Upper lobe of right lung (tissue), 1 donor: ENCODE data around the gene WDR53. TPM values are rescaled to one million over a fixed set of nuclear protein-coding genes. Genes with fewer than 3 reads are reported as not detected.
"Not testable (repeated sequence)": the region's sequence is repeated elsewhere in the genome, so short reads cannot be mapped to it uniquely, and the experiment has no call there.

Experiments
- ATAC-seq: fragments of 200-7000 bp; cut with Tn5 transposase; one replicate; pipeline ENCODE4 v1.9.1; 2020; ENCODE audit warnings: mild to moderate bottlenecking, moderate library complexity
- DNase-seq: peaks from one replicate; pipeline ENCODE4 v3.0.0-alpha.2; 2020
- H3K27ac ChIP-seq: fragments of 200-600 bp; one replicate; pipeline ENCODE4 v1.8.0; 2022
- H3K27me3 ChIP-seq: fragments of 200-600 bp; one replicate; pipeline ENCODE4 v1.8.0; 2022; ENCODE audit warnings: mild to moderate bottlenecking
- H3K36me3 ChIP-seq: fragments of 200-600 bp; one replicate; pipeline ENCODE4 v1.8.0; 2022
- H3K4me1 ChIP-seq: fragments of 200-600 bp; one replicate; pipeline ENCODE4 v1.8.0; 2022
- H3K4me3 ChIP-seq: fragments of 200-600 bp; one replicate; pipeline ENCODE4 v1.8.0; 2022; ENCODE audit warnings: mild to moderate bottlenecking
- H3K9me3 ChIP-seq: fragments of 200-600 bp; one replicate; pipeline ENCODE4 v1.8.0; 2022
- CTCF ChIP-seq: fragments of 200-600 bp; IDR thresholded peaks from one replicate; pipeline ENCODE4 v1.8.0; 2022; ENCODE audit warnings: antibody characterized with exemption
- intact Hi-C: fragments of 100-400 bp; cut with DNase I; formaldehyde crosslinking; loops from one replicate; pipeline ENCODE4 v1.11.0; 2022
- total RNA-seq: library from RNA; stranded (reverse); fragmentation: NEBNext Ultra II Directional; extraction: Animal tissue kit (Norgen Biotek cat#: 25700); gene quantifications from one replicate; pipeline ENCODE4 v1.2.1, GENCODE V29; 2021
- donor health status: DM: no; HTN: yes; CAD: no; lungs with severe emphysema.

WDR53 gene
- total RNA-seq, 1 donor from 2014 or later, result 13.8 TPM

GRCh38 chr3:196514350-196514716 is 54.0 kb downstream of the WDR53 start:
- Histone ChIP-seq H3K4me3 (no peak overlapping the region), H3K36me3 (no peaks in the 10 kb centered on the region), H3K27ac (no peak overlapping the region), H3K27me3 (no peaks in the 10 kb centered on the region), H3K4me1 (no peaks in the 10 kb centered on the region), H3K9me3 (peaks cover 9% of the 10 kb centered on the region)
- ATAC-seq, result no peak
- DNase-seq, result no peak
- no peak for TF ChIP-seq CTCF
- intact Hi-C loops, result no loop called here

- Histone ChIP-seq H3K27ac (no peak overlapping the region), H3K9me3 (peaks cover 4% of the 10 kb centered on the region), H3K4me3 (no peak overlapping the region), H3K36me3 (no peaks in the 10 kb centered on the region), H3K4me1 (no peaks in the 10 kb centered on the region), H3K27me3 (no peaks in the 10 kb centered on the region)
- no peak for ATAC-seq
- no peak for DNase-seq
- no peak for TF ChIP-seq CTCF
- intact Hi-C loops, result no loop called here
These were observed 54.5 kb downstream of the WDR53 start for GRCh38 chr3:196513697-196514349.

GRCh38 chr3:196511646-196512425 is 56.5 kb downstream of the WDR53 start:
- H3K4me3 ChIP-seq, ATAC-seq, H3K9me3 ChIP-seq, intact Hi-C loops, DNase-seq, H3K27me3 ChIP-seq, H3K4me1 ChIP-seq, H3K27ac ChIP-seq, H3K36me3 ChIP-seq: not testable (repeated sequence)

GRCh38 chr3:196511108-196511507 is 57.2 kb downstream of the WDR53 start:
- intact Hi-C loops, ATAC-seq, H3K4me1 ChIP-seq: not testable (repeated sequence)

GRCh38 chr3:196506687-196507086 is 61.7 kb downstream of the WDR53 start:
- Histone ChIP-seq H3K9me3 (no peaks in the 10 kb centered on the region), H3K27me3 (no peaks in the 10 kb centered on the region), H3K36me3 (no peaks in the 10 kb centered on the region), H3K4me3 (no peak overlapping the region), H3K4me1 (no peaks in the 10 kb centered on the region), H3K27ac (no peak overlapping the region)
- DNase-seq (no peak), ATAC-seq (no peak)
- intact Hi-C loops, result no loop called here
- TF ChIP-seq CTCF, result no peak

More at GRCh38 chr3:196511108-196511507, 57.2 kb downstream of the WDR53 start:
- not testable (repeated sequence) for H3K27me3 ChIP-seq, DNase-seq, H3K9me3 ChIP-seq, H3K36me3 ChIP-seq, H3K27ac ChIP-seq, H3K4me3 ChIP-seq

- intact Hi-C loops, result no loop called here
- peaks cover 18% of the 10 kb centered on the region for H3K4me1 ChIP-seq
- no peaks in the 10 kb centered on the region for H3K36me3 ChIP-seq
- H3K27ac ChIP-seq, result peak overlapping the region; percentile 97
- H3K9me3 ChIP-seq, result no peaks in the 10 kb centered on the region
- no peak for DNase-seq
- no peak for ATAC-seq
- TF ChIP-seq CTCF, result no peak
- no peaks in the 10 kb centered on the region for H3K27me3 ChIP-seq
- no peak overlapping the region for H3K4me3 ChIP-seq
These were observed 63.8 kb downstream of the WDR53 start for GRCh38 chr3:196504556-196504955.

Other genes with a start within 250 kb of the WDR53 start
- gene TM4SF19, start 230.2 kb downstream of the WDR53 start, total RNA-seq, result 22.4 TPM
- 54.0 TPM for gene UBXN7, start 136.1 kb downstream of the WDR53 start, total RNA-seq
- 21.1 TPM for gene RNF168, start 64.8 kb downstream of the WDR53 start, total RNA-seq
- not detected for gene SMCO1, start 53.2 kb downstream of the WDR53 start, total RNA-seq
- 8.2 TPM for gene FBXO45, start 106 bp upstream of the WDR53 start, total RNA-seq
- 19.5 TPM for gene NRROS, start 71.1 kb upstream of the WDR53 start, total RNA-seq
- gene CEP19, start 143.7 kb upstream of the WDR53 start, total RNA-seq, result 1.6 TPM
- 17.4 TPM for gene PIGX, start 143.8 kb upstream of the WDR53 start, total RNA-seq
- gene PAK2, start 171.3 kb upstream of the WDR53 start, total RNA-seq, result 77.8 TPM